ENCODE data around the gene MAPKBP1. TPM values are rescaled to one million over a fixed set of nuclear protein-coding genes. Genes with fewer than 3 reads are reported as not detected.

Gene MAPKBP1
- polyA plus RNA-seq, 2 of the 4 experiments (the other 2 are of a cell fraction): 2.5 to 6.1 TPM

DNA sequence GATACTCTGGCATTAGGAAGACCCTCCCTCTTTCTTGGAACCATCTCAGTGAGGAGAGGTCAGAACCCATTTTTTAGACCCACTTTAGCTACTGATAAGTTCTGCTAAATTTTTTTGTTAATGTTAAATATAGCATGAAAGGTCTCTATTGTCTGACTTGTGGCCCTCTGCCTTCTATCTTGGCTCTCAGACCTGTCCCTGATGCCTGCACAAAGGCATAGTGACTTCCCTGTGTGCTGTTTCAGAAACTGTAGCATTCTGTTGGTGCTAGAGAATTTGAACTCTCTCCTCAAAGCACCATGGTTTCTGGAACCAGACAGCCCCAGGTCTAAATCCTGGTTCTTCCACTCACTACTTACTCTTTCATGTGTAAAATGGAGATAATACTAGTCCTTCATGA, 15.4 kb downstream of the MAPKBP1 start:
- no peak for FAIRE-seq
- no peak overlapping the region for H3K4me2 ChIP-seq
- H3K4me3 ChIP-seq: no peak overlapping the region
- ChIA-PET CTCF (interaction anchor here (0.6 to 1.9 kb wide), 4 partner anchors 15 to 22 kb away, joined by 3 to 6 read pairs (median 4); partner anchors contain the start of gene MAPKBP1), POLR2A (no interaction called here)
- TF ChIP-seq, protein P1, sequence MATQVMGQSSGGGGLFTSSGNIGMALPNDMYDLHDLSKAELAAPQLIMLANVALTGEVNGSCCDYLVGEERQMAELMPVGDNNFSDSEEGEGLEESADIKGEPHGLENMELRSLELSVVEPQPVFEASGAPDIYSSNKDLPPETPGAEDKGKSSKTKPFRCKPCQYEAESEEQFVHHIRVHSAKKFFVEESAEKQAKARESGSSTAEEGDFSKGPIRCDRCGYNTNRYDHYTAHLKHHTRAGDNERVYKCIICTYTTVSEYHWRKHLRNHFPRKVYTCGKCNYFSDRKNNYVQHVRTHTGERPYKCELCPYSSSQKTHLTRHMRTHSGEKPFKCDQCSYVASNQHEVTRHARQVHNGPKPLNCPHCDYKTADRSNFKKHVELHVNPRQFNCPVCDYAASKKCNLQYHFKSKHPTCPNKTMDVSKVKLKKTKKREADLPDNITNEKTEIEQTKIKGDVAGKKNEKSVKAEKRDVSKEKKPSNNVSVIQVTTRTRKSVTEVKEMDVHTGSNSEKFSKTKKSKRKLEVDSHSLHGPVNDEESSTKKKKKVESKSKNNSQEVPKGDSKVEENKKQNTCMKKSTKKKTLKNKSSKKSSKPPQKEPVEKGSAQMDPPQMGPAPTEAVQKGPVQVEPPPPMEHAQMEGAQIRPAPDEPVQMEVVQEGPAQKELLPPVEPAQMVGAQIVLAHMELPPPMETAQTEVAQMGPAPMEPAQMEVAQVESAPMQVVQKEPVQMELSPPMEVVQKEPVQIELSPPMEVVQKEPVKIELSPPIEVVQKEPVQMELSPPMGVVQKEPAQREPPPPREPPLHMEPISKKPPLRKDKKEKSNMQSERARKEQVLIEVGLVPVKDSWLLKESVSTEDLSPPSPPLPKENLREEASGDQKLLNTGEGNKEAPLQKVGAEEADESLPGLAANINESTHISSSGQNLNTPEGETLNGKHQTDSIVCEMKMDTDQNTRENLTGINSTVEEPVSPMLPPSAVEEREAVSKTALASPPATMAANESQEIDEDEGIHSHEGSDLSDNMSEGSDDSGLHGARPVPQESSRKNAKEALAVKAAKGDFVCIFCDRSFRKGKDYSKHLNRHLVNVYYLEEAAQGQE (IDR thresholded peaks at IDR 0.05): no peak
- TF ChIP-seq RFX5 (IDR thresholded peaks at IDR 0.05): no peak
- no peak for TF ChIP-seq EP300 (IDR thresholded peaks at IDR 0.05)
- no peak for TF ChIP-seq MAFK (IDR thresholded peaks at IDR 0.05; ENCODE audit: partially characterized antibody)
- no peak for TF ChIP-seq PHF8 (IDR thresholded peaks at IDR 0.05; ENCODE audit: borderline replicate concordance, low read depth)
- TF ChIP-seq HOXA7 (CRISPR knock-in tag; IDR thresholded peaks at IDR 0.05): no peak
- TF ChIP-seq ZNF302 (CRISPR knock-in tag; IDR thresholded peaks at IDR 0.05): no peak
- H3K27ac ChIP-seq: no peak overlapping the region
- DNase-seq (ENCODE audit: low read depth in 1 of 2, low spot score in 1 of 2): no peak
- no peaks in the 10 kb centered on the region for H3K9me3 ChIP-seq
- no peak for ATAC-seq
- H3K4me1 ChIP-seq: peaks cover 11% of the 10 kb centered on the region; the same call in 1 of the 3 replicates

DNA sequence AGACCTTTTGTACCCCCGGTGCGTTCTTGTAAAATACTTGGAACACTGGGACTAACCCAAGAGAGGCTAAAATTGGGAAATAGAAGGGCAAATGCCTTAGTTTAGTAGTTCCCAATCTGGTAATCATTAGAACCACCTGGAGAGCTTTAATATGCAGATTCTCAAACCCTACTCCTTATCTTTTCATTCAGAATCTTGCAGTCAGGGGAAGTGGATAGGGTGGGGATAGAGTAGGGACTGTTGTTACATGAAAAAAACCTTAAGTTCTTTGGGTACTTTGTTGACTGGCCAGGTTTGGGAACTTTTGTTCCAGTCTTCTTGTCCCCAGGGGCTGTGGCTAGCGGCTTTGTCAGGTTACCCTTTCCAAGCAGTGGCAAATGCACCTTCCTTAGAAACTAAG, 15.9 kb downstream of the MAPKBP1 start:
- Histone ChIP-seq H3K4me3 (no peak overlapping the region), H3K9me3 (no peaks in the 10 kb centered on the region), H3K27ac (no peak overlapping the region), H3K4me2 (0 out of 3 replicates have a peak overlapping the region, but pooled peaks have one; percentile 22), H3K4me1 (peaks cover 11% of the 10 kb centered on the region; the same call in 1 of the 3 replicates)
- ATAC-seq (no peak), FAIRE-seq (no peak), DNase-seq (ENCODE audit: low read depth in 1 of 2, low spot score in 1 of 2) (no peak)
- no peak for TF ChIP-seq EHMT2 (IDR thresholded peaks at IDR 0.05; ENCODE audit: low read depth)
- no peak for TF ChIP-seq KDM5A (IDR thresholded peaks at IDR 0.05)
- TF ChIP-seq MAZ (IDR thresholded peaks at IDR 0.05; ENCODE audit: borderline replicate concordance, low read depth, low read length): no peak
- TF ChIP-seq, protein P2, sequence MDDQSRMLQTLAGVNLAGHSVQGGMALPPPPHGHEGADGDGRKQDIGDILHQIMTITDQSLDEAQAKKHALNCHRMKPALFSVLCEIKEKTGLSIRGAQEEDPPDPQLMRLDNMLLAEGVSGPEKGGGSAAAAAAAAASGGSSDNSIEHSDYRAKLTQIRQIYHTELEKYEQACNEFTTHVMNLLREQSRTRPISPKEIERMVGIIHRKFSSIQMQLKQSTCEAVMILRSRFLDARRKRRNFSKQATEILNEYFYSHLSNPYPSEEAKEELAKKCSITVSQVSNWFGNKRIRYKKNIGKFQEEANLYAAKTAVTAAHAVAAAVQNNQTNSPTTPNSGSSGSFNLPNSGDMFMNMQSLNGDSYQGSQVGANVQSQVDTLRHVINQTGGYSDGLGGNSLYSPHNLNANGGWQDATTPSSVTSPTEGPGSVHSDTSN (IDR thresholded peaks at IDR 0.05): no peak
- no peak for TF ChIP-seq ZNF302 (CRISPR knock-in tag; IDR thresholded peaks at IDR 0.05)
- no peak for TF ChIP-seq EP300 (IDR thresholded peaks at IDR 0.05)
- TF ChIP-seq ZFP36 (IDR thresholded peaks at IDR 0.05; ENCODE audit: borderline replicate concordance, partially characterized antibody): no peak
- no peak for TF ChIP-seq RCOR1 (IDR thresholded peaks at IDR 0.05; ENCODE audit: low read depth, low read length)
- TF ChIP-seq, protein P3, sequence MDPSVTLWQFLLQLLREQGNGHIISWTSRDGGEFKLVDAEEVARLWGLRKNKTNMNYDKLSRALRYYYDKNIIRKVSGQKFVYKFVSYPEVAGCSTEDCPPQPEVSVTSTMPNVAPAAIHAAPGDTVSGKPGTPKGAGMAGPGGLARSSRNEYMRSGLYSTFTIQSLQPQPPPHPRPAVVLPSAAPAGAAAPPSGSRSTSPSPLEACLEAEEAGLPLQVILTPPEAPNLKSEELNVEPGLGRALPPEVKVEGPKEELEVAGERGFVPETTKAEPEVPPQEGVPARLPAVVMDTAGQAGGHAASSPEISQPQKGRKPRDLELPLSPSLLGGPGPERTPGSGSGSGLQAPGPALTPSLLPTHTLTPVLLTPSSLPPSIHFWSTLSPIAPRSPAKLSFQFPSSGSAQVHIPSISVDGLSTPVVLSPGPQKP (IDR thresholded peaks at IDR 0.05; ENCODE audit: low read depth, low read length): no peak
- no peak for TF ChIP-seq CBX8 (IDR thresholded peaks at IDR 0.05)
- no peak for TF ChIP-seq GATA3 (IDR thresholded peaks at IDR 0.05; ENCODE audit: borderline replicate concordance)
- no peak for TF ChIP-seq CBX2 (IDR thresholded peaks at IDR 0.05; ENCODE audit: borderline replicate concordance, low read depth)
- TF ChIP-seq FOXS1 (CRISPR knock-in tag; IDR thresholded peaks at IDR 0.05): no peak
- 96% methylated on average over 3 of the region's 3 CpGs for WGBS (ENCODE audit: missing lambda C conversion rate)
- ChIA-PET CTCF (interaction anchor here (1.2 kb wide), 1 partner anchor 22 kb away, joined by 3 read pairs; no protein-coding TSS in a partner anchor), POLR2A (no interaction called here)

All from A549 (cell line).